Stimulated activated CD8-positive, alpha-beta memory T cell treated with anti-CD3 and anti-CD28 coated beads, Interleukin-12 subunit alpha, Interleukin-12 subunit beta, amount 100 ng/mL, for 24 hours (primary cell): ENCODE data around the gene CRELD2.

ENCODE experiments used
- DNase-seq: peaks from one replicate; pipeline ENCODE4 v3.0.0-alpha.2; 2020; ENCODE audit errors: extremely low read depth

Gene CRELD2

DNA sequence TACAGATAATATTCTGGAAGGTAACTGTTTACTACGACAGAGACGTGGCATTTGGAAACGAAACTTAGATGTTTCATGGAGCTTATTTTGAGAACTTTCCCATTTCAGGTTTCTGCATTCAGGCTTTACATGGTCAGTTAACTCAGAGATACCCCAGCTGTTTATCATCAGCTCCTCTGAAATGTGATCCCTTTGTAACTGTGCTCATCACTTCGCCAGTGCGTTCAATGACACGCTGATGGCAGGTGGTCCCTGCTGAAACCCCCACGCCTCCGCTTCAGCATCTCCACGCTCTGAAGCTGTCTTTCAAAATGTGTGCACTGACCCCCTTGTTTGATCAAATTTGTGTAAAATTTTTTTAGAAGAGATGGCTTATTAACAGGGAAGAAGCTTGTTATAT lies 30.7 kb upstream of the CRELD2 start:
- no peak for DNase-seq

- DNase-seq: no peak
Observed at GRCh38 chr22:49889071-49889470, 29.4 kb upstream of the CRELD2 start.

DNA sequence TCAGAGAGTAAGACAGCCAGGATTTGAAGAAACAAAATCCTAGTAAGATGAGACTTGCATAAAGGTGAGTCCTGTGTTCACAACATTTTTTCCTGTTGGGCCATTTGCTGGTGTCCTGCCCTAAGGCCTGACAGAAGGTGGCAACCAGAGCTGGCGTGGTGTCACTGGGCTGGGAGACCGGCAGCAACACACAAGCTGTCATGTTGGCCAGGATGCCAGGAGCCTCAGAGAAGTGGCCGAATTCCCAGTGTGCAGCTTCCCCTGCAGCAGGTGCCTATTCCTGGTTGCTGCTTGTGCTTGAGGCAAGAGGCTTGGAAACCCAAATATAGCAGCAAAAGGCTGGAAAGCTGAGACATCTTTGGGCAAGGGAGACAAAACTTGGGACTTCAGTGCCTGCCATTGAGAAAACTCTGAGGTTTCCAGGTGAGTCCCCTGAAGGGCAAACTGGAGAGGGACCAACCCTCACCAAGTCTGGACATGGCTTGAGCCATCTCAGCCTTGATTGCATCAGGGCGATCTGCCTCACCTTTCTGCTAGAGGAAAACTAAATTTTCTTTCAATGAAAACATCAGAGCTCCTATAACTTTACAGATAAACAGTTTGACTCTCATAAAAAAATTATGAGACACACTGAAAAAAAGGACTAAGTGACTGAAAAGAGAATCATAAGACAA lies 26.1 kb upstream of the CRELD2 start:
- no peak for DNase-seq

DNA sequence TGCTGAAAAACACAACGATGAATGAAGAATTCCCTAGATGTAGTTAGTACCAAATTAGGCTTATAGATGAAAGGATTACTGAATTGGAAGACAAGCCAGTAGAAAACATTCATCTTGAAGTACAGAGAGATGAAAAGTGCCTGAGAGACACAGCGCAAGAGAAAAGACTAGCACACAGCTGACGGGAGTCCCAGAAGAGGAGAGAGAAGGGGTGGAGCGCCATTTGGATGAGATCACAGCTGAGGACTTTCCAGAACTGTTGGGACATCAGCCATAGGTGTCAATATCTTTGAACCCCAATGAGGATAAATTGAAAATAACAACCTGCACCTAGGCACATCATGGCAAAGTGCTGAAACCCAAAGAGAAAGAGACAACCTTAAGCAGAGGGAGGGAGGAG lies 25.4 kb upstream of the CRELD2 start:
- DNase-seq: no peak

DNA sequence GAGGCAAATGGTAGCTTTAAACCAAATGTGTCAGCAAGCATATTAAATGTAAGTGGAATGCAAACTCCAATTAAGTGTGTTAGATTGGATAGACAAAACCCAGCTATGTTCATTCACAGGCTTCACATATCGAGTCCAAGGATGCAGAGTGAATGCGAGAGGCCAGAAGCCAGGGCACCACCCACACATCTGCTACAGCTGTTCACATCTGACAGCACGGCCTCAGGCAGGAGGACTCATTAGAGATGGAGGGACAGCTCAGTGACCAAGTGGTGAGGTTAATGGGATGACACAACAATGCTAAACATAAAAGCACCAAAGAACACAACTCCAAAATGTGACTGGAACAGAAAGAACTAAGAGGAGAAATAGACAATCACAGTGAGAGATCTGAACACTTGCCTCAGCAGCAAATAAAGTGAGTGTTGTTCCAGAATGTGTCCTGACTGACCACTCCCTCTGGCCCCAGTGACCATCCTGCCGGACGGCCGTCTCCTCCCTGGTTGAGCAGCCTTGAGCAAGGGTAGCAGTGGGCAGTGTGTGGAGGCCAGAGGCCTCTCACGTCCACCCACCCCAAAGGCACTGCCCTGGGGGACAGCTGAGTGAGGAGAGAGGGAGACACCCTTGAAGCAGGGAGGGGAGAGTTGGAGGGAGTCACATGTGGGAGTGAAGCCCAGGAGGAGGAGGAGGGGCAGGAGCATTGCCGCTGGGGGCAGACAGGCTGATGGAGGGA lies 23.9 kb upstream of the CRELD2 start:
- DNase-seq: no peak

DNA sequence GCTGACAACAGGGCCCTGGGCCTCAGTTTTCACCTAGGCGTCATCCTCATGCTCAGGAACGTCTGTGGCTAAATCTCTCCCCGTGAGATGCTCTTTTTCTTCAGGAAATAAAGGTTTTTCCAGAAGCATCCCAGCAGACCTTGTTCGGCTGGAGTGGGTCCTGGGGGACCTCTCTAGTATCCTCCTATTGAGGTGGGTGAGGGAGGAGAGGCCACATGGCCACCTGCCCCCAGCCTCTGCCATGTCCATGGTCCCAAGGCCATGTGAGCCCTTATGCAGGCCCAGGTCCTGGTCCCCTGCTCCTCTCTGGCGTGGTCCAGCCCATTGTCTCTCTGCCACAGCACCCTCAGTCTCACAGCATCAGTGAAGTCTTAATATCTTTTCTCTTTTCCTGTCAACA lies 22.2 kb upstream of the CRELD2 start:
- no peak for DNase-seq

GRCh38 chr22:49897015-49897684 lies 21.3 kb upstream of the CRELD2 start:
- no peak for DNase-seq

DNA sequence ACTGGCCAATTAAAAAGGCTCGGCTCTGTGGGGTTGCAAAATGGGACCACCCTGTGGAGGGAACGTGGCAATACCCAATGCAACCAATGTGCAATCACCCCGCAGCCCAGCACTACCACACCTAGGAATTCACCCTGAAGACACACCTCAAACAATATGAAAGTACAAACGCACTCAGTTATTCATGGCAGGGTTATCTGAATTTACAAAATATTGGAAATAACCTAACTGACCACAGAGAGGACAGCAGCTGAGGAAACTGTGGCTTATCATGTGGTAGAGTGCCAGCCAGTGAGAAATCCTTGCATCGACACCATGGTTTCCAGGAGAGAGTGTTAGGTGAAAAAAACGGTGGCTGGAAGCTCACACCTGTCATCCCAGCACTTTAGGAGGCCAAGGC lies 18.9 kb upstream of the CRELD2 start:
- DNase-seq: no peak

DNA sequence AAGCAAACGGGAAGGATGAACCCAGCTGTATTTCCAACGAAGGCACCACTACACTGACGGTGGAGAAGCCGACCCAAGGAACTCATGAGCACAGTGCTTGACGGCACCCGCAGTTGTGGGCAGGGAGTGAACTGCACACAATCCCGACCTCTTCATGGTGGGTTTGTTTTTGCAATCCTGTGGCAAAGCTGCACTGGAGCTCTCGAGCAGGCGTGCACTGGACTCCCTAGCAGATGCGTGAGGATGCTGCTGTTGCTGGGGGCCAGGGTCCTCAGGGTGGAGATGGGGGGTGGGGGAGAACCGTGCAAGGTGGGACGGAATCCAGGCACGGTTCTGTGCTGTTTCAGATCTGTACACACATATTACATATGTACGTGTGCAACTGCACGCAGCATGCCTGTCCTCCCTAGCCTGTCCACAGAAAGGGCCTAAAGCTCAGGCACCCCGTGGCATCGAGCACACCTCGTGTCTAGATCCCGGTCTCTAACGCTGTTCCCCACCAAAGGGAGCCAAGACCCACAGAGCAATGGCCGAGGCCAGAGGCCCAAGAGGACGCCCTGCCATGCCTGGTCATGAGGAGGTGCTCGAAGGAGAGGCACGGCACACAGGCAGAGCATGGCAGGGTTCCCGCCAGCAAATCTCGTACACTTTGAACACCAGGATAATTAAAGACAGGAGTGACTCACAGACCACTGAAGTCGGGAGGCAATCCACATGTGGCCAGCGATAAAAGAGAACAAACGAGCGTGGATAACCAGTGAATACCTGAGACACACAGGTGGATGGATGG lies 17.8 kb upstream of the CRELD2 start:
- no peak for DNase-seq

GRCh38 chr22:49901457-49901856 lies 17.0 kb upstream of the CRELD2 start:
- DNase-seq: no peak

DNA sequence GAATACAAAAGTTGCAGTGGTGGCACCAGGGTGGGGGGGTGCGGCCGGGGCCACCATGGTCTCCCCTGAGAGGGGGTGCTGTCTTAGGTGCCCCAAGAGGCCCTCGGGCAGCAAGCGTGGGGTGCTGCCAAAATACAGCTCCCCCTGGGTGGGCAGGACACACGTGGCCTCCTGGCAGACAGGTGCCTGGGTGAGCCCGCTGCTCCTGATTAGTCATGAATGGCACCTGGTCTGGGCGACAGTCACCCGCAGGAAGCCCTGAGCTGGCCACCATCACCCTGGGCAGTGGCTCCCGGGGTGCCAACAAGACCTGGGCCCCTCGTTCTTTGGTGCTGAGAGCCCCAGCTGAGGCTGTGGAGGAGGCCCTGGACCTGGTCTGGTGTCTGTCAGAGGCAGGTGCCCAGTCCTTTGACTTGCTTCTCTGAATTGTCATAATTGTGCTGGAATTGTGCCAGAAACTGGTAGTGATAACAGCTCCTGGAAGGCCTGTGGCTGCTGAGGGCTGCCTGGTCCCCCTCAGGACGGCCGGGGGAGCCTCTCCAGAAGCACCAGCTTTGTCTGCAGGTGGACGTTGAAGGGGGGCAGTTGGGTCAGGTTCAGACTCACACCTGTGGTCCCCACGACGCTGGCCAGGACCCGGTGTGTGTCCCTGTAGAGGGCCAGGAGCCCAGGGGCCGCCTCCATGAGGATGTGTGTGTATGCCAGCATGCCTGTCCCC lies 15.0 kb upstream of the CRELD2 start:
- DNase-seq: no peak

GRCh38 chr22:49904040-49904369 lies 14.4 kb upstream of the CRELD2 start:
- no peak for DNase-seq

- DNase-seq: no peak
Observed at GRCh38 chr22:49905465-49905864, 13.0 kb upstream of the CRELD2 start.

DNA sequence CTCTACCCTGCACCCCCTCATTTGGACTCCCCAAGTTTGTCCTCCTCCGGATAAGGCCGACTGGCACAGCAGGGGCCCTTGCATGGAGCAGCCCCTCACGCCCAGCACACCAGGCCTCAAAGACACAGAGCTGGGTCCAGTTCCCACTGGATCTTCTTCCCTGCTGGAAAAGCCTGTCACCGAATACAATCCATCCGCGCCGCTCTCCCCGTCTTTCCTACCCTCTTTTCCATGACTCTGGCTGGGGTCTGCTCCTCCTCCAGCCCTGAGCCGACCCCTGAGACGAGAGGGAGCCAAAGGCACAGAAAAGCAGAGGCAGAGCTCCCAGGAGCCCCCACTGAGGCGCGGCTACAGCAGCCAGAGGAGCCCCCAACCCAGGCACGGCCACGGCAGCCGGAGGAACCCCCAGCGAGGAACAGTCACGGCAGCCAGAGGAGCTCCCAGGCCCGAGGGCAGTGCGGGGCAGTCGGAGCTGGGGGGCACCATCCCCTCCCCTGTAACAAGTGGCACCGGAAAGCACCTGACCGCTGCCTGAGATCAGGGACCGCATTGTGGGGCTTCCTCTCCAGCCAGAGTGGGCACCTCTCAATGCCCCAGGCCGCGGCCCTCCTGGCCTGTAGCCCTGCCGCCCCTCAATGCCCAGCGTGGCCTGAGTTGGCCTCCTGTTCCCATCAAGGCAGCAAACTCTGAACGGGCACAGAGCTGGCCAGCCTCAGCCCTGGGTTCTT lies 12.2 kb upstream of the CRELD2 start:
- no peak for DNase-seq

DNA sequence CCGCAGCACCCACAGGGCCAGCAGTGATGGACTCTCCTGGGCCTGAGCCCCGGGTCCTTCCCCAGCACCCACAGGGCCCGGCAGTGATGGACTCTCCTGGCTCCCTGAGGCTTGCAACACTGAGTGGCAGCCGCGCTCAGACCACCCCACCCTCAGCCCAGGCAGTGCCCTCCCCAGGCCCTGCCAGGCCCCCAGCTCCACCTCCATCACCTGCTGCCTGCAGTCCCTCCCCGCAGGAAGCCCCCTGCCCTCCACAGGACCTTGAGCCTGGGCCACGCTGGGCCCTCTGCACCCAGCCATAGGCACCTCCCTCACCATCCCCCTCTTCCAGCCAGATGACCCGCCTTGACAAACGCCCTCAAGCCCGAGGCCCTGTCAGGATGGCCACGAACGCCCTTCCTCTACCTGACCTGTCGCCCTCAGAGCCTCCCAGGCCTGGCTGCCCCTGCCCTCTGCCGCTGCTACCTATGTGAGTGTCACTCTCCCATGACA lies 11.6 kb upstream of the CRELD2 start:
- no peak for DNase-seq

GRCh38 chr22:49907807-49908206 lies 10.6 kb upstream of the CRELD2 start:
- DNase-seq: no peak

DNA sequence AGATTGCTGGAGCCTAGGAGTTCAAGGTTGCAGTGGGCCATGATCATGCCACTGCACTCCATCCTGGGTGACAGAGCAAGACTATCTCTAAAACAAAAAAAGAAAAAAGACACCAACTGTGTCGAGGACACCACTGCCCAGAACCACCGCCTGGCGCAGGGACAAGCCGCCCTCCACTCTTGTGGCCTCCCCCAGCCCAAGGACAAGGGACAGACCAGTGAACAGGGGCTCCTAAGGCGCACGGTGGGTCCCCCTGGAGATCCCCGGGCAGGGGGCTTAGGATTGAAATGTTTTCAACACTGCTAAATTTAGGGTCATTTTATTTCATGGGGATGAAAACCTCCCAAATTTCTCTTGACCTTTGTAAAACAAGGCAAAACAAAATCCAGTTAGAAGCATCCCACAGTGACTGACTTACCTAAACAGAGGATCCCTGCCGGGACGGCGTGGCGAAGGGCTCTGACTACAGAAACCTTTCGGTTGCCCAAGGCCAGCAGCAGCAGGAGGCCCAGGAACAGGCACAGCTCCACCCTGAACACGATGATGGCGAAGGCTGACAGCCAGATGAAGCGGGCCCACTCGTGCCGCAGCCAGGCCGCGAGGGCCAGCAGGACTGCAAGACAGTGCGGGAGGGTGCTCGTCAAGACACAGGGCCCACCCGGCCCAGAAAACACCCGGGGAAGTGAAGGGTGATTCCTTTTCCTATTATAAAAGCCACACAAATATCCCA lies 8.8 kb upstream of the CRELD2 start:
- no peak for DNase-seq

- DNase-seq: no peak
Observed at GRCh38 chr22:49910229-49911155, 7.9 kb upstream of the CRELD2 start.
